Activated CD4-positive, alpha-beta T cell treated with anti-CD3 and anti-CD28 coated beads for 36 hours (primary cell): Measurements from ENCODE around the gene U2AF2. TPM values are rescaled to one million over a fixed set of nuclear protein-coding genes. Genes with fewer than 3 reads are reported as not detected.

ENCODE experiments used
- ATAC-seq: fragments of 200-7000 bp; cut with Tn5 transposase; one replicate; pipeline ENCODE4 v1.10.0; 2021; ENCODE audit warnings: mild to moderate bottlenecking, moderate library complexity
- CTCF ChIA-PET: fragments of 350-600 bp; sonication (Branson Sonifier 250); formaldehyde crosslinking; loops from one replicate; lab custom pipeline; 2021; ENCODE audit warnings: antibody characterized with exemption; lab: Charles Lee
- POLR2A ChIA-PET: fragments of 350-600 bp; sonication (Branson Sonifier 250); formaldehyde crosslinking; loops from one replicate; lab custom pipeline; 2021; ENCODE audit warnings: antibody characterized with exemption, inconsistent platforms; lab: Charles Lee
- DNase-seq: peaks from one replicate; pipeline ENCODE4 v3.0.0-alpha.2; 2020
- H3K27ac Mint-ChIP-seq: one replicate; pipeline ENCODE4 v1.8.0; 2021; ENCODE audit warnings: mixed read lengths
- H3K27me3 Mint-ChIP-seq: one replicate; pipeline ENCODE4 v1.8.0; 2021; ENCODE audit warnings: mixed read lengths
- H3K36me3 Mint-ChIP-seq: one replicate; pipeline ENCODE4 v1.8.0; 2021; ENCODE audit warnings: low read depth, mixed read lengths
- H3K4me1 Mint-ChIP-seq: one replicate; pipeline ENCODE4 v1.8.0; 2021; ENCODE audit warnings: mixed read lengths
- H3K4me3 Mint-ChIP-seq: one replicate; pipeline ENCODE4 v1.8.0; 2021; ENCODE audit warnings: mild to moderate bottlenecking, moderate library complexity, mixed read lengths
- H3K9me3 Mint-ChIP-seq: one replicate; pipeline ENCODE4 v1.8.0; 2021; ENCODE audit warnings: low read depth, mixed read lengths
- intact Hi-C, 2 experiments: fragments of 100-400 bp; cut with DNase I in 1 of 2; cut with micrococcal nuclease in 1 of 2; formaldehyde crosslinking; loops; one replicate each; pipeline versions ENCODE4 v1.14.2 to v1.15.1; 2022 to 2024; cut with DNase I, micrococcal nuclease
- total RNA-seq, 2 experiments: library from RNA; stranded (reverse); gene quantifications; one replicate each; pipeline ENCODE4 v1.2.3, GENCODE V29; 2021

U2AF2 gene
- total RNA-seq, 2 experiments from 2014 or later = 252 to 292 TPM

DNA sequence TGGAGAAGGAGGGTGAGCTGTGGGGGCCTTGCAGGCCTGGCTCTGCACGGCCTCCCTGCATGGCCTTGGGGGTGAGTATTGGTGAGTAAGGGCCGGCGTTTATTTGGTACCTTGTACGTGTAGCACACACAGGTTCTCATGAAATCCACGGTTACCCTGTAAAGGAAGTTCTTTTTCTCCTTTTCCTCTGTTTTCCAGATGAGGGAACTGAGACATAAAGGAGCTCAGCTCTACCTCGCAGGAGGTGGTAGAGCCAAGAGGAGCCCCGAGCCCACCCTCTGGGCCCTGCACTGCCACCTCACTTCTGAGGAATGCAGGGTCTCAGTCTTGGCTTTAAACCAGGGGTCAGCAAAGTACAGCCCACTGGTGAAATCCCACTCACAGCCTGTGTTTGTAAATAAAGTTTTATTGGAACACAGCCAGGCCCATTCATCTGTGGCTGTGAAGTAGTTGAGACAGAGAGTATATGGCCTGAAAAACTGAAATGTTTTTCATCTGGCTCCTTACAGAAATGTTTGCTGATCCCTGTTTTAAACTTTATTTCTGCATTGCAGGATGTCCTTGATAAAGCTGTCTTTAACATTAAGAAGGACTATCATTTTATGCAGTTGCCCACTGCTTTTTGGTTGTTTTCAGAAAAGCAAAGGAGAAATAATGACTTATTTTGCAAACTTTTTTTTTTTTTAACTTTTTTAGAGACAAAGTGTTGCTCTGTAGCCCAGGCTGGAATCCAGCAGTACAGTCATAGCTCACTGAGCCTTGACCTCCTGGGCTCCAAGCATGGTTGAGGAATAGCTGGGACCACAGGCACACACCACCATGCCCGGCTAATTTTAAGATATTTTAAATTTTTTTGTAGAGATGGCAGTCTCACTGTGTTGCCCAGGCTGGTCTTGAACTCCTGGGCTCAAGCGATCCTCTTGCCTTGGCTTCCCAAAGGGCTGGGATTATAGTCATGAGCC lies 26.6 kb downstream of the U2AF2 start:
- ATAC-seq (no peak), DNase-seq (no peak)
- POLR2A ChIA-PET = no interaction called here
- Mint-ChIP-seq H3K4me3 (no peak overlapping the region), H3K27ac (no peak overlapping the region), H3K36me3 (peaks cover 53% of the 10 kb centered on the region), H3K27me3 (no peaks in the 10 kb centered on the region), H3K4me1 (peaks cover 43% of the 10 kb centered on the region), H3K9me3 (no peaks in the 10 kb centered on the region)
- CTCF ChIA-PET = interaction anchor here (0.6 to 0.8 kb wide), 2 partner anchors 25 to 82 kb away, joined by 3 read pairs; partner anchors contain the start of gene FIZ1
- intact Hi-C loops = no loop called here

DNA sequence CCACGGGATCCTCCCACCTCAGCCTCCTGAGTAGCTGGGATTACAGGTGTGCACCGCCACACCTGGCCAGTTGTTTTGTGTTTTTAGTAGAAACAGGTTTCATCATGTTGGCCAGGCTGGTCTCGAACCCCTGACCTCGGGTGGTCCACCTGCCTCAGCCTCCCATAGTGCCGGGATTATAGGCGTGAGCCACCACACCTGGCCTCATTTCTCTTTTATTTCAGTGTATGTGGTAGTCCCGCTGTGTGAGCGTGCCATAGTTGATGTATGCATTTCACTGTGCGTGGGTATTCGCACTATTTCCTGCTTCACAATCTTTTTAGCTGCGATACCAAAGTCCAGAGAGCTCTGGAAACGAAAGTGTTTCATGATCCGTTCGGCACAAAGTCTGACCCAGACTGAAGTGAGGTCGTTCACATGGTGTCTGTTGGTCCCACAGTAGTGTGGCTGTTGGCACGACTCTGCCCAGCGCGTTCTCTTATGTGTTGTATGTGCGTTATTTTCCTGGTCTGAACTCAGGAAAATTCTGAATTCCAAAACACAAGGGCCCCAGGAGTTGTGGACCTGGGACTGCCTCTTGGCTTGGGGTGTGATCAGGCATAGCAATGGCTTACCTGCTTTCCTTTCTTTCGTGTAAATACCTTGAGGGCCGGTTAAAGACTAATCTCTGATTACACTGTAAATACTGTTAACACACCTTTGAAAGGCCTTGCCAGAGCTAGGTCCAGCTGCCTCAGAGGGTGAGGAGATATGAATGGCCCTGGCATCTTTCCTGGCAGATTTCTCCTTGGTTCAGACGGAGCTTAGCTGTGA lies 28.8 kb downstream of the U2AF2 start:
- ATAC-seq = no peak
- Mint-ChIP-seq H3K27me3 (no peaks in the 10 kb centered on the region), H3K4me3 (no peak overlapping the region), H3K36me3 (peaks cover 40% of the 10 kb centered on the region), H3K9me3 (no peaks in the 10 kb centered on the region), H3K27ac (peak overlapping the region; percentile 25), H3K4me1 (peaks cover 23% of the 10 kb centered on the region)
- POLR2A ChIA-PET = no interaction called here
- no peak for DNase-seq
- CTCF ChIA-PET = no interaction called here
- intact Hi-C loops = no loop called here

DNA sequence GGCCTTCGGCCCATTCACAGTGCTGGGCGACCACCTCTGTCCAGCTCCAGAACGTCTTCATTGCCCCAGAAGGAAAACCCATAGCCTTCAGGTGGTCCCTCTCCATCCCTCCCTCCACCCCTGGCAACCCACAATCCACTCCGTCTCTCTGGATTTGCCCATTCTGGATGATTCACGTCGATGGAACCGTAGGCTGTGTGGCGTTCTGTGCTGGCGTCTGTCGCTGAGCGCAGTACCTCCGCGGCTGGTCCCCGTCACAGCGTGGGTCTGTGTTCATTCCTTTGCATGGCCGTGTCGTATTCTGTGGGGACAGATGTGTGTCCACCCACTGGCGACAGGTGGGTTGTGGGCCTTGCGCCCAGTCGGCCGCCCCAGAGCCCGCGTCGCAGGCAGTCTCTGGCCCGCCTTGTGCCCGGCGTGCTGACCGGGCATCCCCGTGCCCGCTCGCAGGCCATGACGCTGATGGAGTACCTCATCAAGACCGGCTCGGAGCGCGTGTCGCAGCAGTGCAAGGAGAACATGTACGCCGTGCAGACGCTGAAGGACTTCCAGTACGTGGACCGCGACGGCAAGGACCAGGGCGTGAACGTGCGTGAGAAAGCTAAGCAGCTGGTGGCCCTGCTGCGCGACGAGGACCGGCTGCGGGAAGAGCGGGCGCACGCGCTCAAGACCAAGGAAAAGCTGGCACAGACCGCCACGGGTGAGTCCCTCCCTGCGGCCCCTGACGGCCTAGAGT lies 30.3 kb downstream of the U2AF2 start:
- DNase-seq = no peak
- Mint-ChIP-seq H3K36me3 (peaks cover 36% of the 10 kb centered on the region), H3K4me3 (no peak overlapping the region), H3K4me1 (peaks cover 10% of the 10 kb centered on the region), H3K9me3 (no peaks in the 10 kb centered on the region), H3K27me3 (no peaks in the 10 kb centered on the region), H3K27ac (no peak overlapping the region)
- CTCF ChIA-PET = no interaction called here
- ATAC-seq = no peak
- intact Hi-C loops = no loop called here
- POLR2A ChIA-PET = no interaction called here

GRCh38 chr19:55685776-55686175 lies 30.9 kb downstream of the U2AF2 start:
- DNase-seq = no peak
- Mint-ChIP-seq H3K4me1 (peaks cover 6% of the 10 kb centered on the region), H3K4me3 (no peak overlapping the region), H3K9me3 (no peaks in the 10 kb centered on the region), H3K27ac (no peak overlapping the region), H3K36me3 (peaks cover 37% of the 10 kb centered on the region), H3K27me3 (no peaks in the 10 kb centered on the region)
- ChIA-PET CTCF (no interaction called here), POLR2A (no interaction called here)
- ATAC-seq = no peak
- intact Hi-C loops = no loop called here

DNA sequence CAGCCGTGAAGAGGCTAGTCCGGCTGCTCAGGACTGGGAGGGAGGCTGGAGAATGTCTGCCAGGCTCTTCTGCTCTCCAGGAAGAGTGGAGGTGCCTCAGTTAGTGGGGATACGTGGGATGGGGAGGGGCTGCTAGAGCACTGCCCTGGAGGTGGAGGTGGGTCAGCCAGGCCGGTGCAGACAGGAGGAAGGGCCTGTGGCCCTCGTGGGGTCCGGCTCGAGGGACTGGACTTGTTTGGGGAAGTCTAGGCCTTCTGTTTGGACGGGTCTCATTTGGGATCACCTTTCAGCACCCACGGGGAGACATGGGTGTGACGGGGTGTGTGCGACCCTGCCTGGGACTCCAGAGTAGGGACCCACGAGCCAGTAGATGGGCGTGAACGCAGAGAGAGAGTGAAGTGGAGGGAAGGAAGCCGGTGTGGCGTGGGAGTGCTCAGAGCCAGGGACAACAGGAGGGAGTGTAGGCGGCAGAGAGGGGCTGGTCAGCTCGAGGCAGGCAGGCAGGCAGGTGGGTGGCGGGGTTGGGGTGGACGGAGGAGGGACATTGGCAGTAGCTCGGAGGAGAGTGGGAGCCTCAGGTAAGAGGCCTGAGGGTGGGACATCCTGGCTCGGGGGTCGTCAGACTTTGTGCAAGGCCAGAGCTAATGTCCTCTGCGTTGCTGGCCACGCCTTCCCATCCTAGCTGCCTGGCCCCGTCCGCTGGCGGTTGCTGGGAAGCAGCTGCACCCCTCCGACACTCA lies 31.6 kb downstream of the U2AF2 start:
- ChIA-PET POLR2A (no interaction called here), CTCF (no interaction called here)
- H3K4me1 Mint-ChIP-seq = peaks cover 6% of the 10 kb centered on the region
- no peaks in the 10 kb centered on the region for H3K27me3 Mint-ChIP-seq
- intact Hi-C loops = no loop called here
- DNase-seq (no peak), ATAC-seq (no peak)
- H3K9me3 Mint-ChIP-seq = no peaks in the 10 kb centered on the region
- H3K27ac Mint-ChIP-seq = no peak overlapping the region
- no peak overlapping the region for H3K4me3 Mint-ChIP-seq
- peaks cover 37% of the 10 kb centered on the region for H3K36me3 Mint-ChIP-seq

- Mint-ChIP-seq H3K36me3 (peaks cover 35% of the 10 kb centered on the region), H3K4me3 (no peak overlapping the region), H3K9me3 (no peaks in the 10 kb centered on the region), H3K27ac (no peak overlapping the region), H3K27me3 (no peaks in the 10 kb centered on the region), H3K4me1 (peaks cover 6% of the 10 kb centered on the region)
- CTCF ChIA-PET = no interaction called here
- DNase-seq (no peak), ATAC-seq (no peak)
- POLR2A ChIA-PET = no interaction called here
- intact Hi-C loops = no loop called here
These were observed 32.7 kb downstream of the U2AF2 start for GRCh38 chr19:55687281-55688201.

DNA sequence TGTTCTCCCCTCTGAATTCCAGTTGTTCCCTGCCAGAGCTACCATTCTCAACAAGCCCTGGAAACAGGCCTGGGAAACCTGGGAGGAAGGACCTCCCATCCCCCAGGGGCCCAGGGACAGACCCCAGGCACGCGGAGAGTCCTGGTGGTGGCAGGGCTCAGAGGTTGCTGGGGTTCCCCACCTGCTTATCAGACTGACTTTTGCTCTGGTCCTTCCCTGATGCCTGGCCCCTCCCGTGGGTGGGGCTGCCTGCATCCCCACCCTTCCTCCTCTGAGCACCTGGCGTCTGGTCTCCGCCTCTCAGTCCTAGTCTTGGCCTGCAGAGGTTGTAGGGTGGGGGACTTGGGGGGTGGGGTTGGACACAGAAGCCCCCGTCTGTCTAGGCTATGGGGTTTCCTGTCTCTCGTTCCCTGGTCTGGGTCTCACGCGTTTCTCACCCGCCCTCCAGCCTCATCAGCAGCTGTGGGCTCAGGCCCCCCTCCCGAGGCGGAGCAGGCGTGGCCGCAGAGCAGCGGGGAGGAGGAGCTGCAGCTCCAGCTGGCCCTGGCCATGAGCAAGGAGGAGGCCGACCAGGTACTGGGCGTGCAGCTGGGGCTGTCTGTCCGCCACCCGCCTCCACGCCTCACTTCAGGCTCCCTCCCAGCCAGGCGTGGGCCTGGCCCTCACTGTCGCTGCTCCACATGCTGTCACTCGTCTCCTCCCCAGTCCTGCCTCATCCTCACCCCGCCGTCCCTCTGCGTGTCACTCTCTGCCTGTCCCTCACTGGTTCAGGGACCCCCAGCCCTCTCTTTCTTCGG lies 33.8 kb downstream of the U2AF2 start:
- ChIA-PET CTCF (no interaction called here), POLR2A (no interaction called here)
- Mint-ChIP-seq H3K4me1 (peaks cover 5% of the 10 kb centered on the region), H3K27ac (no peak overlapping the region), H3K4me3 (no peak overlapping the region), H3K27me3 (no peaks in the 10 kb centered on the region), H3K9me3 (no peaks in the 10 kb centered on the region), H3K36me3 (peaks cover 30% of the 10 kb centered on the region)
- DNase-seq (no peak), ATAC-seq (no peak)
- intact Hi-C loops = no loop called here

DNA sequence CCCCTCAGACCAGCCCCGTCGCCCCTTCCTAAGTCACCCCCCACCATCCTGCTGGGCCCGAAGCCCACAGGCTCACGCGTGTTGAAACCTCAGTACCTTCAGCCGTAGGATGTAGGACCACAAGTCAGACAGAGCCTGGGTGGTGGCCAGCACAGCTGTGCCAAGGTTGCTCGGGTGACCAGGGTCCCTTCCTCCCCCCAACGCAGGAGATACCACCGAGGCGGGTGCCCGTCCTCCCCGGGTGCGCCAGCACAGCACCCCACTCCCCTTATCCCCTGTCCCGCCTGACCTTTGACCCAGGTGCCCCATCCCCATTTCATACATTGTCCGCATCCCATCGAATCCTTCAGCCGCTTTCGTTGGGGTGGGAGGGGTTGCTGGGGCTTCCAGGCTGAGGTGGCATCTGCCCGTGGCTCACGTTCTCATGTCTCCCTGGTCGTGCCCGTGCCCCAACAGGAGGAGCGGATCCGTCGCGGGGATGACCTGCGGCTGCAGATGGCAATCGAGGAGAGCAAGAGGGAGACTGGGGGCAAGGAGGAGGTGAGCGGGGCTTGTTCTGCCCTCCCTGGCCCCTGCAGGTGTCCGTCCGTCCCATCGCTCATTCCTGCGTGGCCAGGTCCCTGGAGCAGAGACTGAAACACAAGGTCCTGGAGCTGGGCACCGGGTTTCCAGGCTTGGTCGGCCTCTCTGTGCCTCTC lies 34.7 kb downstream of the U2AF2 start:
- Mint-ChIP-seq H3K36me3 (peaks cover 30% of the 10 kb centered on the region), H3K27ac (no peak overlapping the region), H3K4me3 (no peak overlapping the region), H3K27me3 (no peaks in the 10 kb centered on the region), H3K4me1 (peaks cover 3% of the 10 kb centered on the region), H3K9me3 (no peaks in the 10 kb centered on the region)
- POLR2A ChIA-PET = interaction anchor here (0.6 kb wide), 1 partner anchor 1594 kb away, joined by 3 read pairs; no protein-coding TSS in a partner anchor
- CTCF ChIA-PET = no interaction called here
- ATAC-seq (no peak), DNase-seq (no peak)
- intact Hi-C loops = no loop called here

DNA sequence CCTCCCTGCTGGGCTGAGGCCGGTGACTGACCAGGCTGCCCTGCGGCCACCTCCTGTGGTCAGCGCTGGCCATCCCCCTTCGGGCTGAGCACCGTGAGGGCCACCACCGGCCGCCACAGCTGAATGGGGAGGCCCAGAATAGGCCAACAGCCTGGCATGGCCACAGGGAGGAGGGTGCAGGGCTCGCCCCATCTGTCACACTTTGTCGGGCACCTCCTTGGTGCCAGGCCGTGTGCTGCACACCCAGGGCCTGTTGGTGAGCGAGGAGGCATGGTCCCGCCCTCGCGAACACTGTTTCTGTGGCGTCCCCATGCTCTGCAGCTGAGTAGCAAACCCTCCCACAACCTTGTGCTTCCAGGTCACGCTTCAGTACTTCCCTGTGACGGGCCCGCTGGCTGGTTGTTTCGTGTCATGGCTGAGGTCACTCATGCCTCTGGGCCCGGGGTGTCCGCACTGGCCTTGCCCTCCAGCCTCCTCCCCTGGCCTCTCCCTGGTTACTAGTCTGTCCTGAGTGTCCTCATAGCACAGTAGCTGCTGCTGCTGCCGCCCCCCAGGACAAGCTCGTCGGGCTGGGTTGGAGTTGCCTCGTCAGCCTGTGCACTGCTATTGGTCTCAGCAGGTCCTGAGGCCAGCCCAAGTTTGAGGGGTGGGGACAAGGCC lies 35.4 kb downstream of the U2AF2 start:
- H3K27ac Mint-ChIP-seq = no peak overlapping the region
- peaks cover 31% of the 10 kb centered on the region for H3K36me3 Mint-ChIP-seq
- no peaks in the 10 kb centered on the region for H3K27me3 Mint-ChIP-seq
- H3K4me3 Mint-ChIP-seq = no peak overlapping the region
- ChIA-PET CTCF (no interaction called here), POLR2A (interaction anchor here (0.6 kb wide), 1 partner anchor 1593 kb away, joined by 3 read pairs; no protein-coding TSS in a partner anchor)
- intact Hi-C loops = no loop called here
- DNase-seq (no peak), ATAC-seq (no peak)
- H3K4me1 Mint-ChIP-seq = peaks cover 3% of the 10 kb centered on the region
- H3K9me3 Mint-ChIP-seq = no peaks in the 10 kb centered on the region
